ENCODE data around the gene MCEE.

GRCh38 chr2:71151620-71152019, 21.6 kb upstream of the MCEE start:
- TF ChIP-seq CTCF (IDR thresholded peaks at IDR 0.05) (no peak), POLR2A (IDR thresholded peaks at IDR 0.05) (no peak), EP300 (IDR thresholded peaks at IDR 0.05) (no peak), POLR2AphosphoS5 (IDR thresholded peaks at IDR 0.05) (no peak)

Data from gastroesophageal sphincter (tissue), 3 donors.